A549 (cell line): ENCODE results near the gene NDRG4. TPM values are rescaled to one million over a fixed set of nuclear protein-coding genes. Genes with fewer than 3 reads are reported as not detected.

Source experiments
- ATAC-seq, 2 experiments: fragments of 200-7000 bp in 1 of 2; fragments of >200 bp in 1 of 2; cut with Nextera tagmentation in 1 of 2; cut with Tn5 transposase in 1 of 2; 3 replicates each; pipeline versions ENCODE4 v1.8.0 to v1.9.1; 2018 to 2020; ENCODE audit warnings: mild to moderate bottlenecking in 1 of 2, moderate library complexity in 1 of 2
- CTCF ChIA-PET: fragments of 300-600 bp; sonication (Branson Sonifier 250); formaldehyde crosslinking; extraction: SDS; loops from one replicate; lab custom pipeline; 2021; ENCODE audit warnings: antibody characterized with exemption, inconsistent platforms; lab: Yijun Ruan, JAX
- POLR2A ChIA-PET: fragments of 350-600 bp; formaldehyde crosslinking; extraction: SDS; loops from one replicate; lab custom pipeline; 2021; ENCODE audit warnings: antibody characterized with exemption, inconsistent platforms; lab: Yijun Ruan, JAX
- DNase-seq, 2 experiments: peaks; one replicate each; pipeline versions ENCODE4 v3.0.0 to v3.0.0-alpha.2; 2011 to 2016; ENCODE audit warnings: low read depth in 1 of 2, low spot score in 1 of 2
- FAIRE-seq: peaks from 2 replicates; lab custom pipeline; 2011; peaks lifted over from hg19 to GRCh38; lab: Jason Lieb, UNC
- H3K27ac ChIP-seq, 2 experiments: fragments of >200 bp; sonication (Bioruptor Twin); formaldehyde crosslinking; 3 replicates each; pipeline ENCODE4 v1.5.1; 2016 to 2017
- H3K4me1 ChIP-seq: fragments of >200 bp; sonication (Bioruptor Twin); formaldehyde crosslinking; 3 replicates; pipeline ENCODE4 v1.6.1; 2016
- H3K4me2 ChIP-seq: fragments of >200 bp; sonication (Bioruptor Twin); formaldehyde crosslinking; 3 replicates; pipeline ENCODE4 v1.6.1; 2016
- H3K4me3 ChIP-seq: fragments of >200 bp; sonication (Bioruptor Twin); formaldehyde crosslinking; 3 replicates; pipeline ENCODE4 v1.5.1; 2016
- H3K9me3 ChIP-seq: fragments of >200 bp; sonication (Bioruptor Twin); formaldehyde crosslinking; 3 replicates; pipeline ENCODE4 v1.6.1; 2016
- BHLHE40 ChIP-seq: IDR thresholded peaks from 2 replicates; pipeline ENCODE4 v1.6.1; 2012; ENCODE audit warnings: low read depth, low read length, inconsistent platforms
- CBX2 ChIP-seq: fragments of 200-600 bp; sonication (generic); IDR thresholded peaks from 2 replicates; pipeline ENCODE4 v1.6.1; 2016; ENCODE audit warnings: low read depth, mild to moderate bottlenecking, borderline replicate concordance
- CBX8 ChIP-seq: fragments of 200-600 bp; sonication (generic); IDR thresholded peaks from 2 replicates; pipeline ENCODE4 v1.6.1; 2016
- CHD2 ChIP-seq: fragments of 150-350 bp; IDR thresholded peaks from 2 replicates; pipeline ENCODE4 v1.6.1; 2014; ENCODE audit warnings: low read length; ENCODE audit not compliant: partially characterized antibody
- HDAC2 ChIP-seq: fragments of 200-600 bp; sonication (generic); IDR thresholded peaks from 2 replicates; pipeline ENCODE4 v1.6.1; 2016
- HEYL ChIP-seq: fragments of 250-450 bp; sonication (Bioruptor Pico); IDR thresholded peaks from 2 replicates; pipeline ENCODE4 v1.8.0; 2021; ENCODE audit warnings: mild to moderate bottlenecking, moderate library complexity
- HMGXB4 ChIP-seq: fragments of 250-450 bp; sonication (Bioruptor Pico); IDR thresholded peaks from 2 replicates; pipeline ENCODE4 v1.5.0; 2021; ENCODE audit warnings: mild to moderate bottlenecking, moderate library complexity, borderline replicate concordance
- HOXA7 ChIP-seq: fragments of 250-450 bp; sonication (Bioruptor Pico); IDR thresholded peaks from 2 replicates; pipeline ENCODE4 v1.5.0; 2020; ENCODE audit warnings: mild to moderate bottlenecking, moderate library complexity
- JUN ChIP-seq, 2 experiments: fragments of >200 bp; sonication (Bioruptor Twin); formaldehyde crosslinking; IDR thresholded peaks; 2 replicates in 1 of 2; 3 replicates in 1 of 2; pipeline ENCODE4 v1.6.1; 2016 to 2017
- MAZ ChIP-seq: fragments of 150-350 bp; IDR thresholded peaks from 2 replicates; pipeline ENCODE4 v1.6.1; 2014; ENCODE audit warnings: antibody characterized with exemption, low read depth, low read length, borderline replicate concordance
- MYC ChIP-seq: IDR thresholded peaks from 2 replicates; pipeline ENCODE4 v1.6.1; 2012; ENCODE audit warnings: mild to moderate bottlenecking, inconsistent platforms, low read length, improper control_type of control experiment, borderline replicate concordance
- NFE2L2 ChIP-seq: fragments of 150-350 bp; conservative IDR thresholded peaks from 2 replicates; pipeline ENCODE4 v1.6.1; 2014; ENCODE audit warnings: low read length
- PBX3 ChIP-seq: IDR thresholded peaks from 2 replicates; pipeline ENCODE4 v1.6.1; 2012
- POLR2A ChIP-seq: IDR thresholded peaks from 2 replicates; pipeline ENCODE4 v1.6.1; 2012; ENCODE audit warnings: mild to moderate bottlenecking, low read length
- POLR2AphosphoS2 ChIP-seq: conservative IDR thresholded peaks from 2 replicates; pipeline ENCODE4 v1.6.1; 2012; ENCODE audit warnings: low read length, improper control_type of control experiment, inconsistent platforms
- RARB ChIP-seq: fragments of 250-450 bp; sonication (Bioruptor Pico); IDR thresholded peaks from 2 replicates; pipeline ENCODE4 v1.8.0; 2021; ENCODE audit warnings: mild to moderate bottlenecking, moderate library complexity
- ZC3H11A ChIP-seq: fragments of 450-650 bp; IDR thresholded peaks from 2 replicates; pipeline ENCODE4 v1.6.1; 2014; ENCODE audit warnings: antibody characterized with exemption, mild to moderate bottlenecking
- ZNF302 ChIP-seq: fragments of 250-450 bp; sonication (Bioruptor Pico); IDR thresholded peaks from 2 replicates; pipeline ENCODE4 v1.9.0; 2021; ENCODE audit warnings: inconsistent platforms, mild to moderate bottlenecking, moderate library complexity
- WGBS: methylation state at CpG from one replicate; pipeline ENCODE4 v1.1.6; 2017; ENCODE audit errors: missing lambda C conversion rate; 5-methylcytosine and 5-hydroxymethylcytosine counted together
- polyA plus RNA-seq, 4 experiments: library from polyadenylated mRNA; depleted of rRNA in 3 of 4; stranded (reverse); fragments of >200 nt; fragmentation: RNase III in 1 of 4; extraction: RNeasy Plus Mini Kit Qiagen cat#74134 plus additional on column Dnase treatment in 1 of 4; gene quantifications; 2 replicates in 3 of 4; 3 replicates in 1 of 4; pipeline ENCODE4 v1.2.3, GENCODE V29; 2011 to 2017
- TF ChIP-seq, protein P1 (sequence below): fragments of 450-650 bp; IDR thresholded peaks from 2 replicates; pipeline ENCODE4 v1.6.1; 2014; ENCODE audit warnings: antibody characterized with exemption
- TF ChIP-seq, protein P2 (sequence below): fragments of >200 bp; sonication (Bioruptor Twin); formaldehyde crosslinking; IDR thresholded peaks from 2 replicates; pipeline ENCODE4 v1.6.1; 2016
- TF ChIP-seq, protein P3 (sequence below): fragments of >200 bp; sonication (Bioruptor Twin); formaldehyde crosslinking; IDR thresholded peaks from 3 replicates; pipeline ENCODE4 v1.5.1; 2016

Gene NDRG4
- polyA plus RNA-seq, 2 of the 4 experiments (the other 2 are of a cell fraction) = 8.1 to 21.3 TPM

- Histone ChIP-seq H3K9me3 (no peaks in the 10 kb centered on the region), H3K4me2 (no peak overlapping the region), H3K4me3 (no peak overlapping the region), H3K27ac (no peak overlapping the region), H3K4me1 (0 out of 3 replicates have a peak, but pooled peaks cover 7% of the 10 kb centered on the region)
- ChIA-PET CTCF (interaction anchor here (1.3 to 8.1 kb wide), 4 partner anchors 12 to 152 kb away, joined by 3 to 110 read pairs (median 57); partner anchors contain the start of gene NDRG4), POLR2A (interaction anchor here (0.6 kb wide), 1 partner anchor 152 kb away, joined by 4 read pairs; no protein-coding TSS in a partner anchor)
- DNase-seq (no peak), ATAC-seq (no peak), FAIRE-seq (no peak)
- WGBS = 94% methylated on average over 5 of the region's 9 CpGs
- no peak for TF ChIP-seq PBX3
Measured at GRCh38 chr16:58509256-58510096, 9.5 kb downstream of the NDRG4 start.

DNA sequence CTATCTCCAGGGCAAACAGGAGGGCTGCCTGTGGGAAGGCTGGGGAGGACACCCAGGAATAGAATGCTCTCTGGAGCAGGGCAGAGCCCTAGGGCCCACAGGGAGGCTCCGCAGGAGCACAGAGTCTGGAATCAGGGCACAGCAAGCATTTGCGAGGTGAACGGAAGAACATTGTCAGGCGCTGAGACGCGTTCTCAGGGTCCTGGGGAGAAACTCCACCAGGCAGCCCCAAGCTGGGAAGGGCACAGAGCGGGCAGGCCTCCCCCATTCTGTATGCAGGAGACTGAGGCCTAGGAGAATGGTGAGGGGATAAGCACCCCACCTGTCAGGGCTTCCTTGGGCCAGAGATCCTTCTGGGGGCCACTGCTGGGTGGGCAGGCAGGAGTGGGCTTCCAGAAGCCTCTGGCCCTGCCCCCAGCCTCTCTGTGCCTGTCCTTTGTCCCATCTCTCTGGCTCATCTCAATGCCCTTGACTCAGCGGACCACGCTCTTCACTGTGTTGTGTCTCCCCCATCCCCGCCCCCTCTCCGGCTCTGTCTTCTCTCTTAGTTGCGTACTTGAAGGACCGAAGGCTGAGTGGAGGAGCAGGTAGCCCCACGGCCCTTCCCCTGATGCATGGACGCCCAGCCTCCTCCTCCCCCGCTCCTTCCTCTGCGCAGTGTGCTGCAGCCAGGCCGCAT is 10.3 kb downstream of the NDRG4 start:
- H3K9me3 ChIP-seq = no peaks in the 10 kb centered on the region
- H3K4me1 ChIP-seq = 0 out of 3 replicates have a peak, but pooled peaks cover 7% of the 10 kb centered on the region
- ChIA-PET CTCF (interaction anchor here (2.0 to 8.1 kb wide), 5 partner anchors 12 to 152 kb away, joined by 6 to 110 read pairs (median 43); partner anchors contain the start of gene NDRG4), POLR2A (interaction anchor here (0.6 kb wide), 1 partner anchor 152 kb away, joined by 4 read pairs; no protein-coding TSS in a partner anchor)
- H3K27ac ChIP-seq = no peak overlapping the region
- no peak overlapping the region for H3K4me2 ChIP-seq
- ATAC-seq (no peak), DNase-seq (no peak), FAIRE-seq (no peak)
- no peak overlapping the region for H3K4me3 ChIP-seq
- 94% methylated on average over 18 of the region's 18 CpGs for WGBS
- TF ChIP-seq POLR2A (no peak), HMGXB4 (no peak), CBX2 (no peak), JUN (IDR thresholded peaks at IDR 0.05) (no peak), MYC (no peak), HOXA7 (CRISPR knock-in tag) (no peak), HEYL (CRISPR knock-in tag) (no peak), ZNF302 (CRISPR knock-in tag) (no peak), BHLHE40 (no peak), POLR2AphosphoS2 (no peak), HDAC2 (no peak), RARB (CRISPR knock-in tag) (no peak), ZC3H11A (no peak), CHD2 (no peak), NFE2L2 (no peak), CBX8 (no peak), MAZ (no peak)
- TF ChIP-seq, protein P1, sequence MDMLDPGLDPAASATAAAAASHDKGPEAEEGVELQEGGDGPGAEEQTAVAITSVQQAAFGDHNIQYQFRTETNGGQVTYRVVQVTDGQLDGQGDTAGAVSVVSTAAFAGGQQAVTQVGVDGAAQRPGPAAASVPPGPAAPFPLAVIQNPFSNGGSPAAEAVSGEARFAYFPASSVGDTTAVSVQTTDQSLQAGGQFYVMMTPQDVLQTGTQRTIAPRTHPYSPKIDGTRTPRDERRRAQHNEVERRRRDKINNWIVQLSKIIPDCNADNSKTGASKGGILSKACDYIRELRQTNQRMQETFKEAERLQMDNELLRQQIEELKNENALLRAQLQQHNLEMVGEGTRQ = no peak
- TF ChIP-seq, protein P2, sequence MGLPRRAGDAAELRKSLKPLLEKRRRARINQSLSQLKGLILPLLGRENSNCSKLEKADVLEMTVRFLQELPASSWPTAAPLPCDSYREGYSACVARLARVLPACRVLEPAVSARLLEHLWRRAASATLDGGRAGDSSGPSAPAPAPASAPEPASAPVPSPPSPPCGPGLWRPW = no peak
- TF ChIP-seq, protein P3, sequence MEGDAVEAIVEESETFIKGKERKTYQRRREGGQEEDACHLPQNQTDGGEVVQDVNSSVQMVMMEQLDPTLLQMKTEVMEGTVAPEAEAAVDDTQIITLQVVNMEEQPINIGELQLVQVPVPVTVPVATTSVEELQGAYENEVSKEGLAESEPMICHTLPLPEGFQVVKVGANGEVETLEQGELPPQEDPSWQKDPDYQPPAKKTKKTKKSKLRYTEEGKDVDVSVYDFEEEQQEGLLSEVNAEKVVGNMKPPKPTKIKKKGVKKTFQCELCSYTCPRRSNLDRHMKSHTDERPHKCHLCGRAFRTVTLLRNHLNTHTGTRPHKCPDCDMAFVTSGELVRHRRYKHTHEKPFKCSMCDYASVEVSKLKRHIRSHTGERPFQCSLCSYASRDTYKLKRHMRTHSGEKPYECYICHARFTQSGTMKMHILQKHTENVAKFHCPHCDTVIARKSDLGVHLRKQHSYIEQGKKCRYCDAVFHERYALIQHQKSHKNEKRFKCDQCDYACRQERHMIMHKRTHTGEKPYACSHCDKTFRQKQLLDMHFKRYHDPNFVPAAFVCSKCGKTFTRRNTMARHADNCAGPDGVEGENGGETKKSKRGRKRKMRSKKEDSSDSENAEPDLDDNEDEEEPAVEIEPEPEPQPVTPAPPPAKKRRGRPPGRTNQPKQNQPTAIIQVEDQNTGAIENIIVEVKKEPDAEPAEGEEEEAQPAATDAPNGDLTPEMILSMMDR = no peak
